Suprapubic skin (tissue), 4 donors: Measurements from ENCODE around the gene LRMDA. TPM values are rescaled to one million over a fixed set of nuclear protein-coding genes. Genes with fewer than 3 reads are reported as not detected.

Experiments used
- DNase-seq, 2 donors: peaks; one replicate each; pipeline ENCODE4 v3.0.0-alpha.2; 2019; ENCODE audit warnings: low spot score in 2 of 2
- H3K27ac ChIP-seq: fragments of 200-600 bp; sonication (generic); one replicate; pipeline ENCODE4 v1.5.1; 2019
- H3K27me3 ChIP-seq: fragments of 200-600 bp; sonication (generic); one replicate; pipeline ENCODE4 v1.5.1; 2019
- H3K36me3 ChIP-seq: fragments of 200-600 bp; sonication (generic); one replicate; pipeline ENCODE4 v1.5.1; 2019
- H3K4me1 ChIP-seq: fragments of 200-600 bp; sonication (generic); one replicate; pipeline ENCODE4 v1.5.1; 2019
- H3K4me3 ChIP-seq: fragments of 200-600 bp; sonication (generic); one replicate; pipeline ENCODE4 v1.5.1; 2019; ENCODE audit warnings: mild to moderate bottlenecking
- H3K9me3 ChIP-seq: fragments of 200-600 bp; sonication (generic); one replicate; pipeline ENCODE4 v1.5.1; 2019
- CTCF ChIP-seq, 2 donors: fragments of 200-600 bp in 1 of 2; fragments of 450-650 bp in 1 of 2; sonication (generic) in 1 of 2; IDR thresholded peaks; one replicate each; pipeline ENCODE4 v1.5.1; 2016 to 2019; ENCODE audit warnings: antibody characterized with exemption in 2 of 2, mild to moderate bottlenecking in 1 of 2, moderate library complexity in 1 of 2
- EP300 ChIP-seq: sonication (generic); formaldehyde crosslinking; IDR thresholded peaks from one replicate; pipeline ENCODE4 v1.6.1; 2017; ENCODE audit warnings: antibody characterized with exemption
- POLR2A ChIP-seq, 2 donors: fragments of 450-650 bp; IDR thresholded peaks; one replicate each; pipeline ENCODE4 v1.6.1; 2017; ENCODE audit warnings: antibody characterized with exemption in 2 of 2, mild to moderate bottlenecking in 2 of 2, moderate library complexity in 2 of 2
- POLR2AphosphoS5 ChIP-seq, 3 donors: sonication (generic); formaldehyde crosslinking; IDR thresholded peaks; one replicate each; pipeline ENCODE4 v1.6.1; 2017; ENCODE audit warnings: antibody characterized with exemption in 3 of 3
- WGBS: methylation state at CpG from one replicate; pipeline ENCODE4 v1.1.5; 2018; 5-methylcytosine and 5-hydroxymethylcytosine counted together
- total RNA-seq, 4 donors: library from RNA; depleted of rRNA; stranded (reverse); fragments of >200 nt; gene quantifications; one replicate each; pipeline ENCODE4 v1.1.0, GENCODE V29; 2016

LRMDA gene
- total RNA-seq, 4 donors from 2014 or later = 0.10 to 2.9 (median 1.9) TPM; not detected in 1

- WGBS = 65% methylated on average over 2 of the region's 2 CpGs
- Histone ChIP-seq H3K4me3 (no peak overlapping the region), H3K27me3 (no peaks in the 10 kb centered on the region), H3K27ac (no peak overlapping the region), H3K36me3 (no peaks in the 10 kb centered on the region), H3K9me3 (no peaks in the 10 kb centered on the region), H3K4me1 (no peaks in the 10 kb centered on the region)
- no peak for TF ChIP-seq EP300
- no peak for TF ChIP-seq CTCF (IDR thresholded peaks at IDR 0.05)
- no peak for TF ChIP-seq POLR2AphosphoS5 (IDR thresholded peaks at IDR 0.05)
- TF ChIP-seq POLR2A (IDR thresholded peaks at IDR 0.05) = no peak
- DNase-seq = no peak
Observed at GRCh38 chr10:75817198-75817597, 385.8 kb downstream of the LRMDA start.

- H3K27ac ChIP-seq = no peak overlapping the region
Observed at GRCh38 chr10:75818552-75818951, 387.1 kb downstream of the LRMDA start.

GRCh38 chr10:75825235-75825634 is 393.8 kb downstream of the LRMDA start:
- DNase-seq = no peak
- 83% methylated on average over 5 of the region's 5 CpGs for WGBS
- TF ChIP-seq CTCF (IDR thresholded peaks at IDR 0.05) (no peak), EP300 (no peak), POLR2AphosphoS5 (IDR thresholded peaks at IDR 0.05) (no peak), POLR2A (IDR thresholded peaks at IDR 0.05) (no peak)
- H3K4me3 ChIP-seq = no peak overlapping the region
- H3K27ac ChIP-seq = no peak overlapping the region
- no peaks in the 10 kb centered on the region for H3K9me3 ChIP-seq
- H3K4me1 ChIP-seq = no peaks in the 10 kb centered on the region
- no peaks in the 10 kb centered on the region for H3K36me3 ChIP-seq
- no peaks in the 10 kb centered on the region for H3K27me3 ChIP-seq

More at GRCh38 chr10:75818552-75818951, 387.1 kb downstream of the LRMDA start:
- WGBS = 52% methylated on average over 4 of the region's 4 CpGs
- no peaks in the 10 kb centered on the region for H3K9me3 ChIP-seq
- DNase-seq = no peak
- no peak overlapping the region for H3K4me3 ChIP-seq
- no peaks in the 10 kb centered on the region for H3K36me3 ChIP-seq
- H3K4me1 ChIP-seq = no peaks in the 10 kb centered on the region
- H3K27me3 ChIP-seq = no peaks in the 10 kb centered on the region
- TF ChIP-seq POLR2A (IDR thresholded peaks at IDR 0.05) (no peak), POLR2AphosphoS5 (IDR thresholded peaks at IDR 0.05) (no peak), EP300 (no peak), CTCF (IDR thresholded peaks at IDR 0.05) (no peak)

- H3K36me3 ChIP-seq = no peaks in the 10 kb centered on the region
- DNase-seq = no peak
- H3K27me3 ChIP-seq = no peaks in the 10 kb centered on the region
- no peak overlapping the region for H3K4me3 ChIP-seq
- 86% methylated on average over 5 of the region's 5 CpGs for WGBS
- TF ChIP-seq POLR2A (IDR thresholded peaks at IDR 0.05) (no peak), POLR2AphosphoS5 (IDR thresholded peaks at IDR 0.05) (no peak), CTCF (IDR thresholded peaks at IDR 0.05) (no peak), EP300 (no peak)
- no peaks in the 10 kb centered on the region for H3K9me3 ChIP-seq
- no peaks in the 10 kb centered on the region for H3K4me1 ChIP-seq
- H3K27ac ChIP-seq = no peak overlapping the region
Observed at GRCh38 chr10:75825661-75826060, 394.2 kb downstream of the LRMDA start.

GRCh38 chr10:75826846-75827245 is 395.4 kb downstream of the LRMDA start:
- no peak overlapping the region for H3K27ac ChIP-seq
- no peak for DNase-seq

More at GRCh38 chr10:75826846-75827245, 395.4 kb downstream of the LRMDA start:
- Histone ChIP-seq H3K9me3 (no peaks in the 10 kb centered on the region), H3K36me3 (no peaks in the 10 kb centered on the region), H3K4me1 (no peaks in the 10 kb centered on the region), H3K4me3 (no peak overlapping the region), H3K27me3 (no peaks in the 10 kb centered on the region)
- TF ChIP-seq POLR2AphosphoS5 (IDR thresholded peaks at IDR 0.05) = no peak
- TF ChIP-seq CTCF (IDR thresholded peaks at IDR 0.05) = no peak
- no peak for TF ChIP-seq POLR2A (IDR thresholded peaks at IDR 0.05)
- no peak for TF ChIP-seq EP300
- WGBS = 87% methylated on average over 5 of the region's 5 CpGs
